ENCODE measurements around the gene ENOX1.

The ENOX1 gene

DNA sequence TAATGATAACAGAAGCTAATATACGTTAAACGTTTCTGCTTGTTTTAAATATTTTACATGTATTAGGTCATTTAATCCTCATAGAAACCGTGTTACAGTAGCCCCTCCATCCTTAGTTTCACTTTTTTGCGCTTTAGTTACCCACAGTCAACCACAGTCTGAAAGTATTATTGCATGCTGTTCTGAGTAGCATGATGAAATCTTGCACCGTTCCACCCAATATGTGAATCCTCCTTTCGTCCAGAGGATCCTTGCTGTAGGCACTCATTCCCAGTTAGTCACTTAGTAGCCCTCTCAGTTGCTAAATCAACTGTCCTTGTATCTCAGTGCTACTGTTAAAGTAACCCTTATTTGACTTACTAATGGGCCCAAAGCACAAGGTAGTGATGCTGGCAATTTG lies 257.8 kb downstream of the ENOX1 start:
- DNase-seq: no peak

DNA sequence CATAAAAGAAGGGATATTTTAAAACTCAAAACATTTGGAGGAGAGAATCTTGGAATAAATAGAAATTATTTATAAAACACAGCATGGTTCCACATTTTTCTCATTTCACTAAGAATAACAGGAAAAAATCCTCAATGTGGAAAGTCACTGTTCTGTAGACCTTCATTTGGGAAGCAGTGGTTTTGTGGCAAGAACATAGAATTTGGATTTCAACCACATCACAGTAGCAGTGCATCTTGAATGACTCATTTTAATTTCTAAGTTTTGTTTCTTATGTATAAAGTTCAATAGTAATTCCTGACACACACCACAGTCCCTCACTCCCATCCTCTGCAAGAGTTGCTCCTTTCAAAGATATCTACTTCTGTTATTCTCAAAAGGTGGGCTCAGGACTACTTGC lies 264.0 kb downstream of the ENOX1 start:
- DNase-seq: no peak

DNA sequence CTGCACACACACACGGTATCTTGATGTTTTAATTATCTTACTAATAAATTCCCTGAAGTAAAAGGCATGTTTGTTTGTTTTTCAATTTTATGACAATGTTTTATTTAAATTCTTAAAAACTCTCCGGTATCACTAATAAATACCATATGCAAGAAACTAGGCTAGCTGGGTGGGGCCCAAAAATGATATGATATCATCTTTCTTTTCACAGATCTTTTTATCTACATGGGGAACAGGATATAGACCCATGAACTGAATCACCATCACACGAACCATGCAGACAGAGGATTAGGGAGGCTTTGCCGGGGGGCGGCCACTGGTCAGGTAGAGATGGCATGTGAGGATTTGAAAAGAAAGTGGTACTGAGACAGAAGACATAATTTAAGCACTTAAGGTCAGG lies 266.4 kb downstream of the ENOX1 start:
- no peak for DNase-seq

DNA sequence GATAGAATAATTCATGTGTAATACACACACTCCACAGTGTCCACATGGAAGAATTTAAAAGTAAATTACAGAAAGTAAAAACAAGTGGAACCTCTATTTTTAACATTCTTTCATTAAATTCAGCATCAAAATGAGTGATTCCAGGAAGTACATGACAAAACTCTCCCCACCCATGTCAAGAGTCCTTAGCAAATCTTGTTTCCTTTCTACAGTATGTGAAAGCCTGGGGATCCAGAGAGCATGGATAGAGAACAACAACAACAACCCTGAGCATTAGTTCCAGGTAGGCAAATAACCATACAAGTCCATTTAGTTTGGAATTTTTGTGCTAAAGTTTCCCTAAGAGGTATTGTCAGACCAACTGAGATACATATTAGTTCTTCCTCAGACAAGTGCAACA lies 267.9 kb downstream of the ENOX1 start:
- DNase-seq: no peak

DNA sequence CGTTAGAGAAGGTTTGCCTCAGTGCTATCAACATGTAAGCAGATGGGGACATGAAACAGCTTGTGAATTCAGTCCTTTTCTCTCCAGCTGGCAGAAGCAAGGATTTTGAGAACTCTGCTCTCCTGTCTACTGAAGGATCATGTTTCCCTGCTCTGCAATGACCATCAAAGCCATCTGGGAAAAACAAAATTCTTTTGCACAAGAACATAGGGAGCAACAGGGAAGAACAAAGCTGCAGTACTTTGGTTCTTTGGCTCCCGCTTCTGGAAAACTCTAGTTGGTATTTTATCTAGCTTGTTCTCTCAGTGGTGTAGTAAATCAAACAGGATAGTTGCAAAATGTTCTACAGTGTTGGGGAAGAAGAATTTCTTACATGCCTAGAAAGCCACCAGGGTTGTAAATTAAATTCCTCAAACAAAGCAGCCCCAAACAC lies 270.4 kb downstream of the ENOX1 start:
- no peak for DNase-seq

DNA sequence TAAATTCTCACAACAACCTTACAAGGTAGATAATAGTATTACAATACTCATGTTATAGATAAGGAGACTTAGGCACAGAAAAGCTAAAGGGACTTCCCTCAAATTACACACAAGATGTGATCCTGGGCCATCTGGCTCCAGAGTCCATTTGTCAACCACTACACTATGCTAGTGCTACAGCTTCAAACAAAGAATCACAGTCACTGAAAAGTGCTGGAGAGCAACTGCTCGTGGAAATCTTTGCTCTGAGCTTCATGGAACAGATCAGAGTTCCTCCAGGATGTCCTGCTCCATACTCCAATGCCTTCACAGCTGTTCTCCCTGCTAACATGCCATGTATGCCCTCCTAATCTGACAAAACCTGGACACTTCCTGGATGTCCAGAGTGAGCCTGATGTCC lies 271.2 kb downstream of the ENOX1 start:
- DNase-seq: no peak

DNA sequence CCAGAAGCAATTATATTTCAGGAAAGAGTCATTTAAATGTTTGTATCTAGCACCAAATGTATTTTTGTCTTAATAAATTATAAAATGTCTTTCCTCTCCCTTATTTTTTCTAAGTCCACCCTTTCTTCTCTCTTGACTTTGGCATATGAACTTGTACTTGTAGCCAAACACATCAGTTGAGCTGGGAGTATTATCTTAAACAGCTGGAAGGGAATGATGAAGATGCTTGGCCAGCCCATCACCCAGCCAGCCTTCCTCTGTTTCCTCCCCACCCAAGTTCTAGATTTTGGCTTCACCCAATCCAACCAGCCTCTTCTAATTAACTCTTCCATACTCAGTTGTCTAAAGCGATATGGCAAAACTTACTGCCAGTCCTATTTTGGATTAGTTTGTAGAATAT lies 272.5 kb downstream of the ENOX1 start:
- DNase-seq: no peak

DNA sequence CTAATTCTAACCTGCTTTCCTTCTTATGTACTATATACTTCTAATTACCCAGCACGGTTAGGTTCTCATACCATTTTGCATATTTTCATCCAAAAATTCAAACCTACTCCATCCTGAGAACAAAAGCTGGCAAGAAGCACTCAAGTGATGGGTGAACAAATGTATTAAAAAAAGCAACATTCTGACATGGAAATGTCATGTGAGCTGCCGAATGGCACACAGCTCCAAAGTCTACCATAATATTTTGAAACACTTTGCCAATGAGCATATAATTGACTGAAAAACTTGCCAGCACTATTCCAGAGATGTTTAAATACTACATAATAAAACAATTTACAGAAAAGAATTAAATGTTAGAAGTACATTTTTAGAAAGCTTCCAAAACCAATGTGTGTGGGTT lies 274.6 kb downstream of the ENOX1 start:
- no peak for DNase-seq

DNA sequence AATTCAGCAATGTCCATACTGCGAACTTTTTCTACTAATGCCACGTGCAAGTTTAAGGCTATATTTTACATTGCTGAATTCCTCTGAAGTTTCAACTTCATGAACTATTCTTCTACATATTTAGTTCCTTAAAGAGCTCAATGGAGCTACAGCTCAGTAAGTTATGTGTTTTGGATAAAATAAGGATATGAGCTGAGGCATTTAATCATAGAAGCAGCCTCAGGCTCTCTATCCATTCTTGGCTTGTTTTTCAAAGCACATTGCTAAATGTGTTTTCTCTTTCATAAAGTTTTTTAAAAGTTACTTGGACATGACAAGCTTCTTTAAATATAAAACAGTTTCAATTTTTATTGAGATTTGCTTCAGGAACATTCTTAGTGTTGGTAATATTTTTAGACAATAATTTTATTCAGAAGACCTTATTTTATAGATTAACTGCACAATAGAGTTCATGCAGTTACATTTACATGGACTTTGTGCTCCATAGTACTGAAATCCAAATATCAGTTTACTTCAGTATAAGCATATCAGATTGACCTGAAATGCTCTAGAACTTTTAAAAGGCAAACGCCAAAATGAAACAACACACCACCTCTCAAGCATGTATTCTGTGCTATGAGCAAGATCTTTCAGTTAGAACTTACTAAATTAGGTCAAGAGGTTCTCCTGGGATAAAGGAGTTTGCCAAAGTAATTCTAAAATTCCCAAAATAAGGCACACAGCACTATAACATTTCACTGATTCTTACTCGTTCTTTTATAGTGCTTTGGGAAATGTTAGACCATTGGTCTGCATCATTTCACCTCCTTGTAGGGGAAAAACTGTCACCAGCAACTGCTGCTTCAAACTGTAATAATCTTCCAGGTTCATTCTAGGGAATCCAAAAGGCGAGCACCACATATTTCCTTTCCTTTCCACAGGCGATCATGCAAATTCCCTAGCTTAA lies 275.5 kb downstream of the ENOX1 start:
- DNase-seq: no peak

DNA sequence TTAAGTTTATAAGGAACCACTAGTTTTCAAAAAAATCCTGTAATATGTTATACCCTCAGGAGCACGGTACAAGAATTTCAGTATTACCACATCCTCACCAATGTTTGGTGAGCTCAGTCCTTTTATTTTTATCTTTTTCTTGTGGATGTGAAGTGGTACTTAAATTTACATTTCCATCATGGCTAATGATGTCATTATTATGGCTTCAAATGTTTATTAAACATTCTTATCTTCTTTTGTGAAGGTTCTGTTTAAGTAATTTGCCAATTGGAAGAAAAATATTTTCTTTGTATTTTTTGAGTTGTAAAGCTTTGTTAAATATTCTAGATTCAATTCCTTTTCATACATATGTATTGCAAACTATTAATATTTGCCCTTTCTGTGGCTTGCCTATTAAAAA lies 291.0 kb downstream of the ENOX1 start:
- DNase-seq: no peak

DNA sequence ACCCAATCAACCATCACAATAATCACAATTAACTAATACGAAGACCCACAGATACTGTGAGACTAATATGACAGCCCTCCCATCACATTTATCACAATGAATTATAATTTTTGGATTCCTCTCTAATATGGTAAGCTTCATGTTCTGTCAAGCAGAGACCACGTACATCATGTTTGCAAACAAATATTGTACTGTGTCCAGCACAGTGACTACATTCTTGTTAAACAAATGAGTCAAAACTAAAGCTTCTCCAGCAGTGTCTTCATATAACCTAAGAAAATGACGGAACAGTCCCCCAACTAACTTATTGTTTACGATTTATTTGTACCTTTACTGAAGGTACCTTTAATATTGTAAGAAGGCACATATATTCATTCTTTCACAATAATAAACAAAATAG lies 292.6 kb downstream of the ENOX1 start:
- DNase-seq: no peak

DNA sequence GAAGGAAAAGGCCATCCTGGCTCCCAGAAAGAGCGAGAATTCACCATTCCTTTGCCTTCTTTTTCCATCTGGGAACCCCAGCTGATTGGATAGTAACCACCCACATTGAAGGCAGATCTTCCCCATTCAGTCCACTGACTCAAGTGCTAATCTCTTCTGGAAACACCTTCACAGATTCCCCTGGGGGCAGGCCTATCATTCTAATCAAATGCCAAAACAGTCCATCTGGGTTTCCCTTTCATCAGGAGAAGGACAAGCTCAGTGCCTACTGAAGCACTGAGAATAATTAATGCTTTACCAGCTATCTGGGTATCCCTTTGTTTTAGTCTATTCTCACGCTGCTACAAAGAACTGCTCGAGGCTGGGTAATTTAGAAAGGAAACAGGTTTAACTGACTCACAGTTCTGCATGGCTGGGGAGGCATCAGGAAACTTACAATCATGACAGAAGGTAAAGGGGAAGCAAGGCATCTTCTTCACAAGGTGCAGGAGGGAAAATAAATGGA lies 293.2 kb downstream of the ENOX1 start:
- no peak for DNase-seq

DNA sequence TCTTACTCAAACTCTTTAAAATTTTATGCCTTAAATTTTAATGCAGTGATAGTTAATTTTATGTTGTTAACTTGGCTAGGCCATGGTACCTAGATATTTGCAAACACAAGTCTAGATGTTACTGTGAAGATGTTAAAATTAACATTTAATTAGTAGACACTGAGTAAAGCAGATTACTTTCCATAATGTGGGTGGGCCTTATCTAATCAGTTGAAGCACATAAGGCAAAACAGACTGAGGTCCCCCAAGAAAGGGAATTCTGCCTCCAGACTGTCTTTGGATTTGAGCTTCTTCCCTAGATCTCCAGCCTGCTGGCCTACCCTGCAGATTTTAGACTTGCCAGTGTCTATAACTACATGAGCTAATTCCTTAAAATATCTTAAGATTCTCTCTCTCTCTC lies 294.0 kb downstream of the ENOX1 start:
- no peak for DNase-seq

DNA sequence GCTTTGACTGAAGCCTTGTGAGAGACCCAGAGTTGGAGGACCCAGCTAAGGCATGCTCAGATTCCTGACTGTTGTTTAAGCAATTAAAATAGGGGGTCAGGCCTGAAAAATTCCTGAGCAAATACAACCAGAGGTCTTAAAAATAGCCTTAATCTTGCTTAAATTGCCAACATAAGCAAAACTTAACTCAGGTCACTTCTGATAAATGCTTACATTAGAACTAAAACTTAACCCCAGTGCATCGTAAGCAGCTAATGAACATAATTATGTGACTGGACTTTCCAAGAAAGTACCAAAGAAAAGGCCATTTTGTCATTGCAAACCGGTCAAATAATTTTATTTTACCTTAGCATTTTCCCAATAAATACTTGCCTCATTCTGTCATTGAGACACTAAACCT lies 294.5 kb downstream of the ENOX1 start:
- no peak for DNase-seq

DNA sequence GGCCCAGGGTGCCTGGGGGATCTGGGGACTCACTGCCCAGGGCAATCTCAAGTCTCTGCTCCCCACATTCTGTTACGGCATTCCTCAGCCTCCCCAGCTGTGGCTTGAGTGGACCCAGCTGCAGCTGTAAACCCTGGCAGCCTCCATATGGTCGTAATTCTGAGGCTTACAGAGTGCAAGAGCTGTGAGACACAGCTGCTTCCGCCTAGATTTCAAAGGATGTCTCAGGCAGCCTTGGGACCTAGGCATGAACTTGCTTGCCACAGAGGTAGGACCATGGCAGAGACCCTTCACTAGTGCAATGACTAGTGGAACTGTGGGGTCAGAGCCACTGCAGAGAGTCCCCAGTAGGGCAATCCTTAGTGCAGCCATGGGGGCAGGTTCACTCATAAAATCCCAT lies 297.5 kb downstream of the ENOX1 start:
- DNase-seq: no peak

DNA sequence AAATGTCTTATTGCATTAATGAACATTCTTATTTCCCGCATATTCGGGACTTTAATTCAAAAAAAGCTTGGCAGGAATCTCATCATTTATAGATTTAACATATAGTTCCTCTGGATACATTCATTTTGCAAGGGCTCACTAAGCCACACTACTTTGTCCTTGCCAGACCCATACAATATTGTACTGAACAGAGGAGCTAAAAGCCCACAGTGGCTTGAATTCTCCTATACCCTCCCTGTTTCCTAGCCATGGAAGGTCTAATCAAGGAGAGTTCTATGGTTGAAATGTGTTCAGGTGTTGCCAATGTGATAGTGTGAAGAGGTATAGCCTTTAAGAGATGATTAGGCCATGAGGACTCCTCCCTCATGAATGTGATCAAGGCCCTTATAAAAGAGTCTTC lies 298.9 kb downstream of the ENOX1 start:
- DNase-seq: no peak

DNA sequence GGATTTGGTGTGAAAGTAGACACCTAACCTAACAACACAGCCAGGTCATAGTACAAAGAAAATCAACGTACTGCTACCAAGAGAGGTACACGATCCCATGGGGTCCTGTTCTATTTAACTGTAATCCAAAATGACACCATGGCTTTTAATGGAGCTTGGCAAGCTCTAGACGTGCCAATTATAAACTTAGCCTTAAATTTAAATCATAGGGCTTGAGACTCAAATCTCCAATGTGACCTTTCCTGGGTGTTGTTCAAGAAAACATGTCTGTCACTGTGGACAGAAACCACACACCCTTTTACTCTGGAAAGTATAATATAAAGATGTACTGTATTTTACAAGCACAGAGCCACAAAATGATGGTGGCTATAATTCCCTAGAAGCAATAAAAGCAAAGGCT lies 299.3 kb downstream of the ENOX1 start:
- DNase-seq: no peak

DNA sequence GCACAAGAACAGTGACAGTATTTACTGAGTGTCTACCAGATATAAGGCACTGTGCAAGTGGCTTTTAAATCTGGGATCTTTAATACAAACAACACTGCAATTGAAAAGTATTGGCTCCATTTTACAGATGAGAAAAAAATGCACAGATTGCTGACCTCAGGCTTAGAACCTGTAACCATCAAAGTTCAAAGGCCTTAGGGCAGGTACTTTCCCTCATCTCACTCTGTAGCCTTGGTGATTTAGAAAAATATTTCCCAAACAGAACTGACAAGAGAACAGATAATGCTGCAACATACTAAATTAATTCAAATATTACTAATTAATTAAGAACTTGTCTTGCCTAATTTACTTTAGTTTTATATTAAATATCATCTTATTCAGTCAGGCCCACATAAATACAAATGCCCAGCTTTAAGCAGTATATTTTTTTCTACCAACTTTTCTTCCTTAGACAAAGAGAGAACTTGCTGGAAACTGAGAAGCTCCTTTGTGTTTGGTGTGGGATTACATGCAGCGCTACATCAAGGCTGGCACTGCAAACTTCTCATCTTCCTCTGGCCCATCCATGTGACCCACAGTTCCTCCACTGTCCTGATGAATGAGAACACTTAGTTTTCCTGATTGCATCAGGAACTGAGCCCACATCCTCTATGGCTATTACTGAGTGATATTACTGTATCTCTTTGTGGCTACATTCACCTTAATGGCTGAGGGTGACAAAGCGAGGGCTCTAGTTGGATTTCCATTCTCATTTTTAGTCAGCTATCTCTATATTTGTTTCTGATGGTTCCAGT lies 302.1 kb downstream of the ENOX1 start:
- DNase-seq: no peak

DNA sequence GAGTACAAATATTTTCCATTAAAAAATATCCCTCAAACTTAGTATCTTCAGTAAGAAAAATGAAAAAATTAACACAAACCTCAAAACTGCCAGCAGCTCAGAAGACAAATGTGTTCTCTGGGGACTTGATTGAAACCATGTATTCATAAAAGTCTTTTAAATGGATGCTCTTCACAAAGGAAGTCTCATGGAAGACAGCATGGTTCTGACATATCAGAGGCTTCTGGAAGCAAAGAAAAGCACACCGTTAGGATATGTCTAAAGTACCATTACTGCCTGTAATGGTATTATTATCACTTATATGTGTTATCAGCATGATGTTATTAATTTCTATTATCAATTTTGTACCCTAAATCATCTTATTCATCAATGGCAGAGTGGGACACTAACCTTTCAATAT lies 302.8 kb downstream of the ENOX1 start:
- no peak for DNase-seq

DNA sequence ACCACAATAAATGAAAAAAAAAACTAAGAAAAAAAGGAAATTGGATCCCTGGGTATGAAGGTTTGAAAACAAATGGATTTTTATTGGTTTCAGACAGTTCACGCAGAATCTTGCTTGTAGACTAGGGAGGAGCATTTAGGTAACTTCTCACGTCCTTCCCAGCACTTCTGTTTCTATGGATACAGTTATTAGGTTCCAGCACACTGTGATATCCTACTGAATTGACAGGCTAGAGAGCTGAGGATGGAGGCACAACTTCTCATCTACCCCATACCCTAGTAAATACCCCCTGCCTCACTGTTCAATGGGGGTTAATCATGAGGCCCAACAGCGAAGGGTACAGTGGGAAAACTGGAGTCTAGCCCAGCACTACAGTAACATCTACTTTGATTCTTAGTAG lies 304.1 kb downstream of the ENOX1 start:
- no peak for DNase-seq

DNA sequence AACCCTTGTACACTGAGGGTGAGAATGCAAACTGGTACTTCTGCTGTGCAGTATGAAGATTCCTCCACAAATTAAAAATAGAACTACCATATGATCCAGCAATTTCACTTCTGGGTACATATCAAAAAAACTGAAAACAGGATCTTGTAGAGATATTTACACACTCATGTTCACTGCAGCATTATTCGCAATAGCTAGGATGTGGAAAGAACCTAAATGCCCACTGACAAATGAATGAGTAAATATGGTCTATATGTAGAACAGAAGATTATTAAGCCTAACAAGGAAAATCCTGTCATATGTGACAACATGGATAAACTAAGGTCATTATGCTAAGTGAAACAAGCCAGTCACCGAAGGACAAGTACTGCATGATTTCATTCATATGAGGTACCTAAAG lies 304.7 kb downstream of the ENOX1 start:
- no peak for DNase-seq

DNA sequence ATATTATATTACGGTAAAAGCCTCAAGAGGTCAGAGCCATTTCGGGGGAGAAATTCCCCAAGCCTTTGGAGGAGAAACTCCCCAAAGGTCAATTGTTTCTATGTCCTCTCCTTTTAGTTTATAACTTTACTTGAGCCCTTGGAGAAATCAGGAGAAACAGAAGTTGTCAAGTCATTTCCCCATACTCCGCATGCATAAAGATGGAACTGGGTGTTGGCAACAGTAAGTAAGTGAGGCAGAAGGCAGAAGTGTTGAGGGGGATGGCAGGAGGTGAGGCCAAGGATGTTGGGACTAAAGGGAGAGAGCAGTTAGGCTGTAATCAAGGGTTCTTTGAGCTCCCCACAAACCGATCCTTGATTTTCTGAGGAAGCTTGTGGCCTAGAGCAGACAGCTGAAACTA lies 307.9 kb downstream of the ENOX1 start:
- DNase-seq: no peak

DNA sequence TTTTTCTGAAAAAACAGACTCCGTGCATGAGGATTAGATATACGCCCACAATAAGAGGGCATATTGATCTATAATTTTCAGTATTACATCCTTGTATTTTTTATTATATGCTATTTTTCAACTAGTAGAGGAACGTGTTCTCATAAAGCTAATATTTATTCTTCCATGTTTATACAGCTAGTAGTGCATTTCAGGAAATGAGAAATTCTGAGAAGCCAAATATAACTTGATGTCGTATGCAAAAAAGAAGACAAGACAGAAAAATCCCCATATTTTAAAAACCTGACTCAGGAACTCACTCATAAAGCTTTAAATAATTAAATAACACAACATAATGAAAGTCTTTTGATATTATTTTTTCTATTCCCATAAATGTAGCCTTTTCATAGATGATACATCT lies 308.6 kb downstream of the ENOX1 start:
- no peak for DNase-seq

DNA sequence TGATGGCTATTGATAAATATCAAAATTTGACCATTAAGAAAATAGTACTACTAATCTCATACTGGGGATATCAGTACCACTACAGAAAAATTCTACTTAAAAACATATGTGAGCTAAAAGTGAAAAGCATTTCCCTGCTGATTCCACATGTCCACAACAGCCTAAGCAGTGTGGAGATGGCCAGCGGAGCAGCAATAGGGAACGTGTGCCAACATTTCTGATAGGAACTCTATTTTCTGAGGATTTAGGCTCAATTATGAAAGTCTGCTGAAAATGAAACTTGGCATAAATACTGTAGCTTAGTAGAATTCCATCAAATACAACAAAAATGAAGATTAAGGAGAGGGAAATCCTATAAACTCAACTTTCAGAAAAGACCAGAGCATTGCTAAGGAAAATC lies 311.6 kb downstream of the ENOX1 start:
- DNase-seq: no peak
